ENCODE results near the gene TTR.

The TTR gene

DNA sequence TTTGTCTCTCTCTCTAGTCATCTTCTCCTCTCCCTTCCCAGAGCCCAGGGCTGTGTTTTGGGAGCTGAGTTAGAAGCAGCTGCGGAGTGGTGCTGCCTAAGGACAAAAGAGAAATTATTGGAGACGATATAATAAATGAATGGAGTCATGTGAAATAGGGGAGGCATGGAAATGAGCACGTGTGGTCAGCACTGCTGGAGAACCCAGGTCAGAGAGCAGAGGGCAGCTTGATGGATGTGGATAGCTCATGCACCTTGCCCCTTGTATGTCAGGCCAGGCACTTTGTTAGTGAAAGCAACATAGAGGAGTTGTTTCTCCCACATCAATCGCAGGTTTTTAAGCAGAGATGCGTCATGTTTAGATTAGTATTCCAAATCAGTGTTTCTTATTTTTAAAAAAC, 15.7 kb downstream of the TTR start:
- TF ChIP-seq RAD21 (IDR thresholded peaks at IDR 0.05; ENCODE audit: low read depth) = no peak
- TF ChIP-seq, protein P1, sequence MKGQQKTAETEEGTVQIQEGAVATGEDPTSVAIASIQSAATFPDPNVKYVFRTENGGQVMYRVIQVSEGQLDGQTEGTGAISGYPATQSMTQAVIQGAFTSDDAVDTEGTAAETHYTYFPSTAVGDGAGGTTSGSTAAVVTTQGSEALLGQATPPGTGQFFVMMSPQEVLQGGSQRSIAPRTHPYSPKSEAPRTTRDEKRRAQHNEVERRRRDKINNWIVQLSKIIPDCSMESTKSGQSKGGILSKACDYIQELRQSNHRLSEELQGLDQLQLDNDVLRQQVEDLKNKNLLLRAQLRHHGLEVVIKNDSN (IDR thresholded peaks at IDR 0.05) = no peak
- no peak for TF ChIP-seq EGR1 (IDR thresholded peaks at IDR 0.05)
- TF ChIP-seq TEAD4 (IDR thresholded peaks at IDR 0.05) = no peak
- TF ChIP-seq EP300 (IDR thresholded peaks at IDR 0.05; ENCODE audit: borderline replicate concordance) = no peak
- TF ChIP-seq TAF1 (IDR thresholded peaks at IDR 0.05; ENCODE audit: low read depth) = no peak
- TF ChIP-seq CEBPB (IDR thresholded peaks at IDR 0.05) = no peak
- no peak for TF ChIP-seq ZBTB7A (IDR thresholded peaks at IDR 0.05; ENCODE audit: low read depth)
- TF ChIP-seq, protein P2, sequence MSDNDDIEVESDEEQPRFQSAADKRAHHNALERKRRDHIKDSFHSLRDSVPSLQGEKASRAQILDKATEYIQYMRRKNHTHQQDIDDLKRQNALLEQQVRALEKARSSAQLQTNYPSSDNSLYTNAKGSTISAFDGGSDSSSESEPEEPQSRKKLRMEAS (IDR thresholded peaks at IDR 0.05) = no peak
- no peak for TF ChIP-seq CREB1 (IDR thresholded peaks at IDR 0.05; ENCODE audit: low read depth)
- no peak for TF ChIP-seq FOXM1 (IDR thresholded peaks at IDR 0.05; ENCODE audit: borderline replicate concordance, low read depth)
- no peak for TF ChIP-seq YY1 (IDR thresholded peaks at IDR 0.05; ENCODE audit: low read depth)
- no peak for TF ChIP-seq TCF12 (IDR thresholded peaks at IDR 0.05; ENCODE audit: low read depth)
- no peak for TF ChIP-seq NFIC (IDR thresholded peaks at IDR 0.05)
- TF ChIP-seq, protein P3, sequence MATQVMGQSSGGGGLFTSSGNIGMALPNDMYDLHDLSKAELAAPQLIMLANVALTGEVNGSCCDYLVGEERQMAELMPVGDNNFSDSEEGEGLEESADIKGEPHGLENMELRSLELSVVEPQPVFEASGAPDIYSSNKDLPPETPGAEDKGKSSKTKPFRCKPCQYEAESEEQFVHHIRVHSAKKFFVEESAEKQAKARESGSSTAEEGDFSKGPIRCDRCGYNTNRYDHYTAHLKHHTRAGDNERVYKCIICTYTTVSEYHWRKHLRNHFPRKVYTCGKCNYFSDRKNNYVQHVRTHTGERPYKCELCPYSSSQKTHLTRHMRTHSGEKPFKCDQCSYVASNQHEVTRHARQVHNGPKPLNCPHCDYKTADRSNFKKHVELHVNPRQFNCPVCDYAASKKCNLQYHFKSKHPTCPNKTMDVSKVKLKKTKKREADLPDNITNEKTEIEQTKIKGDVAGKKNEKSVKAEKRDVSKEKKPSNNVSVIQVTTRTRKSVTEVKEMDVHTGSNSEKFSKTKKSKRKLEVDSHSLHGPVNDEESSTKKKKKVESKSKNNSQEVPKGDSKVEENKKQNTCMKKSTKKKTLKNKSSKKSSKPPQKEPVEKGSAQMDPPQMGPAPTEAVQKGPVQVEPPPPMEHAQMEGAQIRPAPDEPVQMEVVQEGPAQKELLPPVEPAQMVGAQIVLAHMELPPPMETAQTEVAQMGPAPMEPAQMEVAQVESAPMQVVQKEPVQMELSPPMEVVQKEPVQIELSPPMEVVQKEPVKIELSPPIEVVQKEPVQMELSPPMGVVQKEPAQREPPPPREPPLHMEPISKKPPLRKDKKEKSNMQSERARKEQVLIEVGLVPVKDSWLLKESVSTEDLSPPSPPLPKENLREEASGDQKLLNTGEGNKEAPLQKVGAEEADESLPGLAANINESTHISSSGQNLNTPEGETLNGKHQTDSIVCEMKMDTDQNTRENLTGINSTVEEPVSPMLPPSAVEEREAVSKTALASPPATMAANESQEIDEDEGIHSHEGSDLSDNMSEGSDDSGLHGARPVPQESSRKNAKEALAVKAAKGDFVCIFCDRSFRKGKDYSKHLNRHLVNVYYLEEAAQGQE (IDR thresholded peaks at IDR 0.05; ENCODE audit: low read depth) = no peak

DNA sequence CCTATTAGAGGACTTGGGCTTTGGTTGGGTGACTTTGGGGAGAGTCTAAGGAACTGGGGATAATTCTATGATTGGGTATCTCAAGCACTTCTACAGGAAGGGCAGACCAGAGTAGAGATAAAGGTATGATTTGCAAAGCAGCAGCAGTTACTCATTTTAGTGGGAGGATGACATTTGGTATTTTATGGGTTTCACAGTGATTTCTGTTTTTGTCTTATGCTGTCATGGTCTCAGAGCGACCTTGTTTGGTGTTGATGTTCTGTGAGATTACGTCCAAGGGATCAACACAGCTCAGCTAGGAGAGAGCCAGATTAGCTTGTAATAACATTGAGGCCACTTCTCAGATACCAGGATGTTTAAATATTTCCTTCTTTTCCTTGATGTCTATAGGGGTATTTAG, 18.2 kb downstream of the TTR start:
- TF ChIP-seq TEAD4 (IDR thresholded peaks at IDR 0.05) = no peak
- TF ChIP-seq TAF1 (IDR thresholded peaks at IDR 0.05; ENCODE audit: low read depth) = no peak
- TF ChIP-seq TCF12 (IDR thresholded peaks at IDR 0.05; ENCODE audit: low read depth) = no peak
- no peak for TF ChIP-seq EGR1 (IDR thresholded peaks at IDR 0.05)

DNA sequence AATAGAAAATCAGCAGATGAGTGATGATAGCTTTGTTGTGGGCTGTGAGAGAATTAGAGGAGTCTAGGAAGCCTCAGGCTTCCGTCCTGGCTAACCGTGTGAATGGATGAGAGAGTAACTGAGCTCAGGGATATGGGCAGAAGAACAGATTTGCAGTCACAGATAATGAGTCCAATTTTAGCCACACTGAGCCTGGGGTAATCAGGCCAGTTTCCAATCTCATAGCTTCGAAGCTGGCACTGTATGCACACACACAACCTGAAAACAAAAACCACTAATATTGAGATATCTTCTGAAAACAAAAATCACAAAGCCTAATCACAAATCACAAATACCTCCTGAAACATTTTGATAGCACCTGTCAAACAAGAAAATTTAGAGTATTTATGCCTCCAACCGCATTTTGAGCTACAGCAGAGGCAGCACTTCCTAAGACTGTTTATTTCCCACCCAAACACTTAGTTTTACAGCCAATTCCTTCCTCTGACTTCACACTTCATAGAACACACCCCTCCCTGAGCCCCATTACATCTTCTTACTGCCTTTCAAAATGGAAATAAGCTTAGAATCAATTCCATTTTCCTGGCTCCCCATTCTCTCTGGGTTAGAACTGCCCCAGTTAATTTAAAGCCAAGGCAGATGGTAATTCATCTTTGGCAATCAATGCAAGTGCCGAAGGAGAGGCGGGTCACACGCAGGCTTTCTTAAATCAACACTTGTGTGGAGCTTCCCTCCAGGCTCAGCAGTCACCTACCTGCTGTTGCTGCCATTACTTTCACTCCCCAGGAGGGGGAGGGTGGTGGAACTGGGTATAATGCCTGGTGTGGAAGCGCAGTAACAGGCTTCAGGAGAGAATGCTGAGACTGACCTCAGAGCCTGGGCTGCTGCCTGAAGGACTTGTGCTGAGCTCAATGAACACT, 18.9 kb downstream of the TTR start:
- no peak for TF ChIP-seq YY1 (IDR thresholded peaks at IDR 0.05; ENCODE audit: low read depth)
- TF ChIP-seq, protein P2 (IDR thresholded peaks at IDR 0.05) = no peak

DNA sequence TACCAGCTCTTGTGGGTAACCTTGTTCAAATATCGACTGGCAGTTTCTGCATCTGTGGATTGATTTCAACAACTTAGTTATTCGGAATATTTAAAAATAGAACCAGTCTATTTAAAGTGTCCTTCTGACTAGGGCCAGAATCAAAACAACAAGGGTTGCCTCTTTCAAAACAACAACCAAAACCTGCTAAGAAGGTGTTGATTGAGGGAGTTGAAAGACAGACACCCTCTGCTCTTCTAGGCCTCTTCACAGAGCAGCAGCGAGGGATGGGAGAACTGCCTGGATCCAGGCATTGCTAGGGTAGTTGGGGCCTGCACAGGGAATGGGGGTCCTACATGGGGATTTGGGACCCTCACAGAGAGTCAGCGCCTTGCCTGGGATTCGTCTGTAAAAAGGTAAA, 19.8 kb downstream of the TTR start:
- TF ChIP-seq, protein P1 (IDR thresholded peaks at IDR 0.05) = no peak
- no peak for TF ChIP-seq YY1 (IDR thresholded peaks at IDR 0.05; ENCODE audit: low read depth)
- no peak for TF ChIP-seq ZBTB7A (IDR thresholded peaks at IDR 0.05; ENCODE audit: low read depth)
- TF ChIP-seq TAF1 (IDR thresholded peaks at IDR 0.05; ENCODE audit: low read depth) = no peak
- TF ChIP-seq CEBPB (IDR thresholded peaks at IDR 0.05) = no peak
- TF ChIP-seq EGR1 (IDR thresholded peaks at IDR 0.05) = no peak
- no peak for TF ChIP-seq EP300 (IDR thresholded peaks at IDR 0.05; ENCODE audit: borderline replicate concordance)
- TF ChIP-seq TEAD4 (IDR thresholded peaks at IDR 0.05) = no peak
- TF ChIP-seq CREB1 (IDR thresholded peaks at IDR 0.05; ENCODE audit: low read depth) = no peak
- TF ChIP-seq FOXM1 (IDR thresholded peaks at IDR 0.05; ENCODE audit: borderline replicate concordance, low read depth) = no peak
- no peak for TF ChIP-seq NFIC (IDR thresholded peaks at IDR 0.05)
- no peak for TF ChIP-seq RAD21 (IDR thresholded peaks at IDR 0.05; ENCODE audit: low read depth)
- TF ChIP-seq, protein P3 (IDR thresholded peaks at IDR 0.05; ENCODE audit: low read depth) = no peak
- TF ChIP-seq, protein P2 (IDR thresholded peaks at IDR 0.05) = no peak

DNA sequence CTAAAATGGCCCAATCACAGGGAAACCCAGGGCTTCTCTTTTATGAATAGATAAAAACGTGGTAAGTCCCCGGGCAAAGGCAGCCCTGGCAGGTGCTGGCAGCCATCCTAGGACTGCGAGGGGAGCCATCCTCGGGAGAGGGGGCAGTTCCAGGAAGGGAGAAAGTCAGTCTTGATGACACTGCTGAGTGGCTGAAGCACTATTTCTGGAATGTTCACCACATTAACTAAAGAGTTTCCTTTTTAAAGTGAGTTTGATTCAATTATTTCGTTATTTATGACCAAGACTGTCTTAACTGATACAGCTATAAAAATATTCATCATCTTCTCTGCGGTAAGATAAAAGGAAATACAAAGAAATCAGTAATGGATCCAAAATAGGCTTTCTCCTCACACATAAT, 20.4 kb downstream of the TTR start:
- no peak for TF ChIP-seq RAD21 (IDR thresholded peaks at IDR 0.05; ENCODE audit: low read depth)
- no peak for TF ChIP-seq EGR1 (IDR thresholded peaks at IDR 0.05)
- TF ChIP-seq YY1 (IDR thresholded peaks at IDR 0.05; ENCODE audit: low read depth) = no peak

DNA sequence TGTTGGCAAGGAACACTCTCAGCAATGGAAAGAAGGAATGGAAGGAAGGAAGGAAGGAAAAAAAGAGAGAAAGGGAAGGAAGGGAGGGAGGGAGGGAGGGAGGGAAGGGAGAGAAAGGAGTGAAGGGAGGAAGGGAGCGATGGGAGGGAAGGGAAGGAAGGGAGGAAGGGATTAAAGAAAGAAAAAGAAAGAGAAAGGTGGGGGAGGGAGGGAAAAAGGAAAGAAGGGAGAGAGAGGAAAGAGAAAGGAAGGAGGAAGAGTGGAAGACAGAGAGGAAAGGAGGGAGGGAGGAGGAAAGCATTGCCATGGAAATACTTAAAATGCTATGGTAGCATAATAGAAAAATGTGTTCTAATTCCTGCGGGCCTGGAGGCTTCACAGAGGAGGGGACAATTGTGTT, 22.4 kb downstream of the TTR start:
- no peak for TF ChIP-seq CEBPB (IDR thresholded peaks at IDR 0.05)
- TF ChIP-seq RAD21 (IDR thresholded peaks at IDR 0.05; ENCODE audit: low read depth) = no peak
- TF ChIP-seq TAF1 (IDR thresholded peaks at IDR 0.05; ENCODE audit: low read depth) = no peak
- TF ChIP-seq, protein P2 (IDR thresholded peaks at IDR 0.05) = no peak
- TF ChIP-seq, protein P3 (IDR thresholded peaks at IDR 0.05; ENCODE audit: low read depth) = no peak
- TF ChIP-seq EP300 (IDR thresholded peaks at IDR 0.05; ENCODE audit: borderline replicate concordance) = no peak
- no peak for TF ChIP-seq CREB1 (IDR thresholded peaks at IDR 0.05; ENCODE audit: low read depth)
- TF ChIP-seq TEAD4 (IDR thresholded peaks at IDR 0.05) = no peak
- TF ChIP-seq NFIC (IDR thresholded peaks at IDR 0.05) = no peak
- TF ChIP-seq FOXM1 (IDR thresholded peaks at IDR 0.05; ENCODE audit: borderline replicate concordance, low read depth) = no peak
- TF ChIP-seq TCF12 (IDR thresholded peaks at IDR 0.05; ENCODE audit: low read depth) = no peak
- no peak for TF ChIP-seq YY1 (IDR thresholded peaks at IDR 0.05; ENCODE audit: low read depth)
- no peak for TF ChIP-seq ZBTB7A (IDR thresholded peaks at IDR 0.05; ENCODE audit: low read depth)

All from Ishikawa (cell line).